Fibroblast of mammary gland (primary cell): ENCODE results near the gene DLG2.

ENCODE experiments used
- DNase-seq: peaks from one replicate; pipeline ENCODE4 v3.0.0-alpha.2; 2010; ENCODE audit warnings: low read depth
- H3K4me3 ChIP-seq: 2 replicates; pipeline ENCODE4 v1.5.1; 2011; ENCODE audit warnings: low read depth, mild to moderate bottlenecking, low read length, moderate library complexity; ENCODE audit not compliant: control insufficient read depth
- CTCF ChIP-seq: conservative IDR thresholded peaks from 2 replicates; pipeline ENCODE4 v1.5.1; 2011; ENCODE audit warnings: low read depth, low read length, inconsistent platforms; ENCODE audit not compliant: control insufficient read depth, insufficient read depth

The DLG2 gene

GRCh38 chr11:84345597-84345996 lies 1281.5 kb downstream of the DLG2 start:
- no peak for TF ChIP-seq CTCF
- DNase-seq: no peak

GRCh38 chr11:84345027-84345426 lies 1282.1 kb downstream of the DLG2 start:
- H3K4me3 ChIP-seq: no peak overlapping the region
- no peak for DNase-seq
- no peak for TF ChIP-seq CTCF

More at GRCh38 chr11:84345597-84345996, 1281.5 kb downstream of the DLG2 start:
- H3K4me3 ChIP-seq: no peak overlapping the region

GRCh38 chr11:84339796-84340195 lies 1287.3 kb downstream of the DLG2 start:
- H3K4me3 ChIP-seq: no peak overlapping the region
- no peak for DNase-seq
- TF ChIP-seq CTCF: no peak

GRCh38 chr11:84333221-84333620 lies 1293.9 kb downstream of the DLG2 start:
- peak; percentile 51 for DNase-seq
- no peak overlapping the region for H3K4me3 ChIP-seq
- no peak for TF ChIP-seq CTCF

GRCh38 chr11:84322211-84322610 lies 1304.9 kb downstream of the DLG2 start:
- H3K4me3 ChIP-seq: no peak overlapping the region
- DNase-seq: no peak
- TF ChIP-seq CTCF: no peak

GRCh38 chr11:84319863-84320262 lies 1307.3 kb downstream of the DLG2 start:
- DNase-seq: no peak
- H3K4me3 ChIP-seq: no peak overlapping the region

More at GRCh38 chr11:84319863-84320262, 1307.3 kb downstream of the DLG2 start:
- TF ChIP-seq CTCF: no peak
